ENCODE data around the gene SHROOM3. TPM values are rescaled to one million over a fixed set of nuclear protein-coding genes. Genes with fewer than 3 reads are reported as not detected.

The SHROOM3 gene
- total and polyA plus RNA-seq, 2 of the 13 experiments (the other 11 are each of a cell fraction or from before 2014, with no cell fraction given): 0.01 TPM; not detected in 1

- TF ChIP-seq ZNF687 (CRISPR knock-in tag; IDR thresholded peaks at IDR 0.05) (peak; percentile 64), IRF1 (CRISPR knock-in tag; IDR thresholded peaks at IDR 0.05; ENCODE audit: low read depth) (no peak), RARA (CRISPR knock-in tag; IDR thresholded peaks at IDR 0.05) (peak; percentile 56; the same call in 1 of the 2 replicates), CHD2 (IDR thresholded peaks at IDR 0.05; ENCODE audit: low read depth, low read length) (no peak), NR2F6 (IDR thresholded peaks at IDR 0.05) (peak; percentile 26; the same call in 1 of the 2 replicates), NR2F6 (CRISPR knock-in tag; IDR thresholded peaks at IDR 0.05) (peak; percentile 53), MATR3 (CRISPR knock-in tag; IDR thresholded peaks at IDR 0.05) (no peak), ZNF784 (CRISPR knock-in tag; IDR thresholded peaks at IDR 0.05; ENCODE audit: borderline replicate concordance) (no peak), ZFP62 (CRISPR knock-in tag; IDR thresholded peaks at IDR 0.05) (no peak), ZNF264 (CRISPR knock-in tag; IDR thresholded peaks at IDR 0.05) (0 out of 2 replicates have a peak, but pooled peaks have one; percentile 46), ZNF121 (CRISPR knock-in tag; IDR thresholded peaks at IDR 0.05) (peak; percentile 84), BORCS8-MEF2B (CRISPR knock-in tag; IDR thresholded peaks at IDR 0.05) (0 out of 2 replicates have a peak, but pooled peaks have one; percentile 41), TRIM22 (IDR thresholded peaks at IDR 0.05) (no peak), MEIS1 (CRISPR knock-in tag; IDR thresholded peaks at IDR 0.05; ENCODE audit: borderline replicate concordance) (no peak), GPN1 (CRISPR knock-in tag; IDR thresholded peaks at IDR 0.05; ENCODE audit: borderline replicate concordance) (no peak), ZNF724P (CRISPR knock-in tag; IDR thresholded peaks at IDR 0.05; ENCODE audit: borderline replicate concordance) (0 out of 2 replicates have a peak, but pooled peaks have one; percentile 57), KDM1A (CRISPR knock-in tag; IDR thresholded peaks at IDR 0.05) (no peak), POGZ (CRISPR knock-in tag; IDR thresholded peaks at IDR 0.05) (no peak), ZNF33A (CRISPR knock-in tag; IDR thresholded peaks at IDR 0.05; ENCODE audit: borderline replicate concordance) (no peak), CBX5 (CRISPR knock-in tag; IDR thresholded peaks at IDR 0.05; ENCODE audit: borderline replicate concordance) (0 out of 2 replicates have a peak, but pooled peaks have one; percentile 28), ELF1 (CRISPR knock-in tag; IDR thresholded peaks at IDR 0.05) (no peak), MTERF4 (CRISPR knock-in tag; IDR thresholded peaks at IDR 0.05) (no peak), ZNF230 (CRISPR knock-in tag; IDR thresholded peaks at IDR 0.05) (no peak)
Observed at GRCh38 chr4:76809594-76810305, 374.7 kb downstream of the SHROOM3 start (continued).

Measured in HepG2 (cell line).